ENCODE results near the gene CMTR1.

Gene CMTR1

DNA sequence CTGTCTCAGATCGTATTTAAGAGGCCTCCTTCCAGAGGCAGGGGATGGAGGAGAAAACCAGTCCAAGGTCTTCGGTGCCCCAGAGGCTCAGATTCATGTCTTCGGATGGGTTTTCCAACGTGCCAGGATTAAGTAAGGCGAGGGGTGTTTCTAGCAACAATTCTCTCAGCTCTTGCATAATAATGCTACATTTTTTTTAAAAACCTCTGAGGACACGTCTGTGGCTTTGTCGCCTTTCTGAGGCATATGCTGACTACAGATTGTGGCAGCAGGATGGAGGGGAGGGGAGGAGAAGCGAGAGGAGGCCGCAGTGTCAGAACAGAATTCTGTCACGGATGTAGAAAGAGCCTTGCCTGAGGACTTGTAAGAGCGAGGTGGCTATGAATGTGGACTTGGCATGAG lies 84.4 kb downstream of the CMTR1 start:
- no peak overlapping the region for H3K4me3 ChIP-seq (ENCODE audit: low read depth, low read length)
- ChIA-PET CTCF (interaction anchor here (1.8 kb wide), 1 partner anchor 174 kb away, joined by 6 read pairs; no protein-coding TSS in a partner anchor), POLR2A (no interaction called here)
- no peak for DNase-seq (ENCODE audit: low read depth, low spot score)
- TF ChIP-seq, protein P1, sequence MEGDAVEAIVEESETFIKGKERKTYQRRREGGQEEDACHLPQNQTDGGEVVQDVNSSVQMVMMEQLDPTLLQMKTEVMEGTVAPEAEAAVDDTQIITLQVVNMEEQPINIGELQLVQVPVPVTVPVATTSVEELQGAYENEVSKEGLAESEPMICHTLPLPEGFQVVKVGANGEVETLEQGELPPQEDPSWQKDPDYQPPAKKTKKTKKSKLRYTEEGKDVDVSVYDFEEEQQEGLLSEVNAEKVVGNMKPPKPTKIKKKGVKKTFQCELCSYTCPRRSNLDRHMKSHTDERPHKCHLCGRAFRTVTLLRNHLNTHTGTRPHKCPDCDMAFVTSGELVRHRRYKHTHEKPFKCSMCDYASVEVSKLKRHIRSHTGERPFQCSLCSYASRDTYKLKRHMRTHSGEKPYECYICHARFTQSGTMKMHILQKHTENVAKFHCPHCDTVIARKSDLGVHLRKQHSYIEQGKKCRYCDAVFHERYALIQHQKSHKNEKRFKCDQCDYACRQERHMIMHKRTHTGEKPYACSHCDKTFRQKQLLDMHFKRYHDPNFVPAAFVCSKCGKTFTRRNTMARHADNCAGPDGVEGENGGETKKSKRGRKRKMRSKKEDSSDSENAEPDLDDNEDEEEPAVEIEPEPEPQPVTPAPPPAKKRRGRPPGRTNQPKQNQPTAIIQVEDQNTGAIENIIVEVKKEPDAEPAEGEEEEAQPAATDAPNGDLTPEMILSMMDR (IDR thresholded peaks at IDR 0.05; ENCODE audit: insufficient read depth, low read length, missing control alignments) = no peak

DNA sequence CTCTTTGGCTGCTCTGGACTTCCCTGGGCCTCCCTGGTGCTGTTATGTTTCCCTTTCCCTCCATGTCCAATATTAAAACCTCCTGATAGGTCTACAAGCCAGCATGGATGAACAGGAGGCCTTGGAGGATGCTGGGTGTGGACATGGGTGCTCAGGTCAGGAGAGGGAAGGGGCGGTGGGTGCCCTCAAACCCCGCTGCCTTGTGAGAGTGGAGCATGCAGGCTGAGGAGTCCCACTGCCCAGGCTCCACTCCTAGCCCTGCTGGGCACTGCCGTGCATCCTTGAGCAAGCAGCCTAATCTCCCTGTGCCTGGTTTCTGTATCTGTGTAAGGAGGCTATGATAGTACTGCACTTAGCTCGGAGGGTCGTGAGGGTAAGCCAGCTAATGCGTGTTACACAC lies 85.1 kb downstream of the CMTR1 start:
- ChIA-PET POLR2A (no interaction called here), CTCF (interaction anchor here (1.8 kb wide), 1 partner anchor 174 kb away, joined by 6 read pairs; no protein-coding TSS in a partner anchor)
- DNase-seq (ENCODE audit: low read depth, low spot score) = no peak
- TF ChIP-seq, protein P1 (IDR thresholded peaks at IDR 0.05; ENCODE audit: insufficient read depth, low read length, missing control alignments) = no peak
- no peak overlapping the region for H3K4me3 ChIP-seq (ENCODE audit: low read depth, low read length)

DNA sequence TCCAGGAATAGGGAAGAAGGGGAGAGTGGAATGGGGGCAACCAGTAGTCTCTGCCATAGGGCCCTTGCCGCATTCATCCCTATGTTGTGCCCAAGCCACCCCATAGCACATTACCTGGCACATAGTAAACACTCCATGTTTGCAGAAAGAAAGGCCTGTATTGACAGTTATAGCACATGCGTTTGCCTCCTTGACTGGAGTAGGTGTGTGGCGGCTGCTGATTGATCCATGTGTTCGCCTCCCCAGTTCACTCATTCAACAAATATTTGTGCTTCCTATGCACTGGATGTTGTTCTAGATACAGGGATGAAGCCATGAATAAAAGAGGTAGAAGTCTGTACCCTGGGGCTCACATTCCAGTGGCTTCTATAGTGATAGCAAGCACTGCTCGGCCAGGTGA lies 86.4 kb downstream of the CMTR1 start:
- TF ChIP-seq, protein P1 (IDR thresholded peaks at IDR 0.05; ENCODE audit: insufficient read depth, low read length, missing control alignments) = no peak
- ChIA-PET POLR2A (no interaction called here), CTCF (no interaction called here)
- no peak overlapping the region for H3K4me3 ChIP-seq (ENCODE audit: low read depth, low read length)
- no peak for DNase-seq (ENCODE audit: low read depth, low spot score)

DNA sequence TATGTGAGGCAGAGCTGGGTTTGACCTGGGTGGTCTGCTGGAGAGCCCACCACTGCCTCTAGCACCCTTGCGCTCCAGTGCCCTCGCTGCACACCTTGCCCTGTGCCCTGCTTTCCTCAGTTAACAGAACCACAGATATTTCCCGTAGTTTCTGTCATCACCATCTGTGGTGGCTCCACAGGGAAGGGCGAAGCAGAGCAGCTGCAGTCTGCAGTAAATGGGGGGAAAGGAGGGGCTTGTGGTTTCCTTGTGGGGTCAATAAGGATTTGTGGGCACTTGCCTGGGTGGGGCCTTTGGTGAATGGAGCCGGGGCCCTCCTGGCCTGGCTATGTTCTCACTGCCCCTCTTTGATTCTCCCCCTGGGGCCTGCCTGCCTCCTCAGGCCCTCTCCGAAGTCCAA lies 87.9 kb downstream of the CMTR1 start:
- DNase-seq (ENCODE audit: low read depth, low spot score) = no peak
- CTCF ChIA-PET = interaction anchor here (0.7 kb wide), 1 partner anchor 45 kb away, joined by 3 read pairs; no protein-coding TSS in a partner anchor
- no peak overlapping the region for H3K4me3 ChIP-seq (ENCODE audit: low read depth, low read length)
- TF ChIP-seq, protein P1 (IDR thresholded peaks at IDR 0.05; ENCODE audit: insufficient read depth, low read length, missing control alignments) = no peak
- POLR2A ChIA-PET = no interaction called here

DNA sequence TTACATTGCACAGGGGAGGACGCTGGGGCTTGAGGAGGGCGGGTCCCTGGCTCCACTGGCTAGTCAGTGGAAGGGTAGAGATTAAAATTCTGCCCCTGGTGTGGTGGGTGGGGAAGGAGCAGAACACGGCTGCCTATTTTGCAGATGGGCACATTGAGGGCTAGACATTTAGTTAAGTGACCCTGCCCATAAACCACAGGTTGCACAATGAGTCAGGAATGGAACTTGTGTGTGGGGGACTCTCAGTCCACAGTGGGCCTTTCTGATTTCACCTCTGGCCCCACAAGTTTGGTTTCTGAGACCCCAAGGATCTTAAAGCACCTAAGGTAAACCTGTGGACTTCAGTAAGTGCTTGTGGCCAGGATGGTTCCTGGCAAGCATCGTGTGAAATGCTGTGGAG lies 88.7 kb downstream of the CMTR1 start:
- CTCF ChIA-PET = no interaction called here
- TF ChIP-seq, protein P1 (IDR thresholded peaks at IDR 0.05; ENCODE audit: insufficient read depth, low read length, missing control alignments) = no peak
- DNase-seq (ENCODE audit: low read depth, low spot score) = no peak
- POLR2A ChIA-PET = no interaction called here
- no peak overlapping the region for H3K4me3 ChIP-seq (ENCODE audit: low read depth, low read length)

DNA sequence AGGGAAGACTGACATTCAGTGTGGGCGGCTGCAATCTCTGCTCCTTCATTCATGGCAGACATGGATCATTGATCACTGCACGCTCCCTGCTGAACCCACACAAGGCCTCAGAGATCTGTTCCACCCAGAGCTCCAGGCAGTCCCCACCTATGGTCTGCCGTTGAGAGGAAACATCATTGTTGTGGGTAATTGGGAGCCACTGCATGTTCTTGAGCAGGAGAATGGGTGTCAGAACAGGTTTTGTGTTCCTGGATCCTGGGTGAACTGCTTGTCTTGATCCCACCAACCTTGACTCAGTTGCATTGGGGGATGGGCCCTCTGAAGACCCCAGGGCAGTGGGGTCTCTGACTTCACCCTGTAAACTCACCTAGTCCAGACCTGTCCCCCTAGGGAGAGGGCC lies 89.8 kb downstream of the CMTR1 start:
- ChIA-PET POLR2A (no interaction called here), CTCF (no interaction called here)
- DNase-seq (ENCODE audit: low read depth, low spot score) = no peak
- TF ChIP-seq, protein P1 (IDR thresholded peaks at IDR 0.05; ENCODE audit: insufficient read depth, low read length, missing control alignments) = no peak
- H3K4me3 ChIP-seq (ENCODE audit: low read depth, low read length) = no peak overlapping the region
